OCI-LY1 (cell line): ENCODE results near the gene TMEM200A.

ENCODE experiments used
- H2AFZ ChIP-seq: fragments of 200-600 bp; sonication (generic), shearing (Covaris generic); 2 replicates; pipeline ENCODE4 v1.6.0; 2014; ENCODE audit warnings: antibody characterized with exemption, mild to moderate bottlenecking, low read length
- H3F3A ChIP-seq: fragments of 200-600 bp; sonication (generic), shearing (Covaris generic); 2 replicates; pipeline ENCODE4 v1.6.0; 2014; ENCODE audit warnings: mild to moderate bottlenecking, antibody characterized with exemption, low read length, moderate library complexity; ENCODE audit not compliant: insufficient read depth
- H3K27ac ChIP-seq: fragments of 200-600 bp; sonication (generic); 2 replicates; pipeline ENCODE4 v1.5.1; 2014; ENCODE audit warnings: low read length, mixed run types, mild to moderate bottlenecking, low read depth; ENCODE audit not compliant: poor library complexity, severe bottlenecking
- H3K27me3 ChIP-seq: fragments of 200-600 bp; sonication (generic); 2 replicates; pipeline ENCODE4 v1.6.0; 2014; ENCODE audit warnings: antibody characterized with exemption, mild to moderate bottlenecking, low read length, moderate library complexity; ENCODE audit not compliant: insufficient read depth
- H3K36me3 ChIP-seq: fragments of 200-600 bp; sonication (generic); 2 replicates; pipeline ENCODE4 v1.6.1; 2014; ENCODE audit warnings: mild to moderate bottlenecking, antibody characterized with exemption, low read length, moderate library complexity, mixed read lengths; ENCODE audit not compliant: insufficient read depth
- H3K4me1 ChIP-seq: fragments of 200-600 bp; sonication (generic); 2 replicates; pipeline ENCODE4 v1.5.1; 2014; ENCODE audit warnings: mild to moderate bottlenecking, low read length, moderate library complexity; ENCODE audit not compliant: insufficient read depth, severe bottlenecking
- H3K4me2 ChIP-seq: fragments of 200-600 bp; sonication (generic), shearing (Covaris generic); 2 replicates; pipeline ENCODE4 v1.6.1; 2014; ENCODE audit warnings: low read length
- H3K4me3 ChIP-seq: fragments of 200-600 bp; sonication (generic); 2 replicates; pipeline ENCODE4 v1.5.1; 2014; ENCODE audit warnings: low read length, low read depth, mild to moderate bottlenecking, mixed read lengths; ENCODE audit not compliant: poor library complexity, severe bottlenecking
- H3K79me2 ChIP-seq: fragments of 200-600 bp; shearing (Covaris generic); 2 replicates; pipeline ENCODE4 v1.6.1; 2016; ENCODE audit warnings: mixed run types, low read length, mixed read lengths; ENCODE audit not compliant: insufficient read depth
- H3K9ac ChIP-seq: fragments of 200-600 bp; sonication (generic), shearing (Covaris generic); 2 replicates; pipeline ENCODE4 v1.6.1; 2014; ENCODE audit warnings: mild to moderate bottlenecking, low read length, mixed read lengths
- H3K9me2 ChIP-seq: fragments of 200-600 bp; sonication (generic), shearing (Covaris generic); 2 replicates; pipeline ENCODE4 v1.6.1; 2014; ENCODE audit warnings: low read depth, mild to moderate bottlenecking, low read length, mixed read lengths
- H3K9me3 ChIP-seq: fragments of 200-600 bp; shearing (Covaris generic); 2 replicates; pipeline ENCODE4 v1.6.1; 2014; ENCODE audit warnings: low read length, mixed read lengths
- H4K20me1 ChIP-seq: fragments of 200-600 bp; sonication (generic), shearing (Covaris generic); 2 replicates; pipeline ENCODE4 v1.6.0; 2016; ENCODE audit warnings: mild to moderate bottlenecking, low read length; ENCODE audit not compliant: insufficient read depth
- EZH2 ChIP-seq: fragments of 200-600 bp; sonication (generic), shearing (Covaris generic); IDR thresholded peaks from 2 replicates; pipeline ENCODE4 v1.8.0; 2017; ENCODE audit warnings: borderline replicate concordance, mixed run types, mild to moderate bottlenecking, antibody characterized with exemption, low read length, moderate library complexity, mixed read lengths
- TF ChIP-seq, protein P1 (sequence below): fragments of 200-600 bp; sonication (generic), shearing (Covaris generic); IDR thresholded peaks from 2 replicates; pipeline ENCODE4 v1.5.1; 2017; ENCODE audit warnings: mild to moderate bottlenecking, antibody characterized with exemption, low read length, moderate library complexity, mixed read lengths

The TMEM200A gene

DNA sequence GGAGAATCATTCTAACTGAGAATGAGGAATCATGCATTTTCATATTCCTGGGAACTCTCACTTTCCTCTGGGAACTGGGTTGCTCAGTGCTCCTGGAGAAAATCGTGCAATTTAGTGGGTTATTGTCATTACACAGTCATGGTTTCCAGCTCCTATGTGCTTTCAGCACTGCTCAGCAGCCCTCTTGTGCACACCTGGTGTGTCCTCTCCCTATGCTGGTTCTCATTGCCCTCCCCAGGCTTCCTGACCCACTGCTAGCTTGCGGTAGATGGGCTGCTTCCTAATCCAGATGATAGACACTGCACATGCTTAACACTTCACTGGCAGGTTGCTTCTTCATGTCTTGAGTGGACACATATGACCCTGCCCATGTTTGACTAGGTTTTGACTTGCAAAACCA, 39.7 kb downstream of the TMEM200A start:
- H3K27ac ChIP-seq, result no peak overlapping the region
- no peaks in the 10 kb centered on the region for H3K4me1 ChIP-seq
- no peaks in the 10 kb centered on the region for H3K9me3 ChIP-seq
- no peaks in the 10 kb centered on the region for H4K20me1 ChIP-seq
- no peak overlapping the region for H3K4me3 ChIP-seq
- H3F3A ChIP-seq, result no peaks in the 10 kb centered on the region
- H3K9ac ChIP-seq, result no peak overlapping the region
- no peaks in the 10 kb centered on the region for H3K27me3 ChIP-seq
- no peaks in the 10 kb centered on the region for H3K9me2 ChIP-seq
- no peak overlapping the region for H2AFZ ChIP-seq
- TF ChIP-seq, protein P1, sequence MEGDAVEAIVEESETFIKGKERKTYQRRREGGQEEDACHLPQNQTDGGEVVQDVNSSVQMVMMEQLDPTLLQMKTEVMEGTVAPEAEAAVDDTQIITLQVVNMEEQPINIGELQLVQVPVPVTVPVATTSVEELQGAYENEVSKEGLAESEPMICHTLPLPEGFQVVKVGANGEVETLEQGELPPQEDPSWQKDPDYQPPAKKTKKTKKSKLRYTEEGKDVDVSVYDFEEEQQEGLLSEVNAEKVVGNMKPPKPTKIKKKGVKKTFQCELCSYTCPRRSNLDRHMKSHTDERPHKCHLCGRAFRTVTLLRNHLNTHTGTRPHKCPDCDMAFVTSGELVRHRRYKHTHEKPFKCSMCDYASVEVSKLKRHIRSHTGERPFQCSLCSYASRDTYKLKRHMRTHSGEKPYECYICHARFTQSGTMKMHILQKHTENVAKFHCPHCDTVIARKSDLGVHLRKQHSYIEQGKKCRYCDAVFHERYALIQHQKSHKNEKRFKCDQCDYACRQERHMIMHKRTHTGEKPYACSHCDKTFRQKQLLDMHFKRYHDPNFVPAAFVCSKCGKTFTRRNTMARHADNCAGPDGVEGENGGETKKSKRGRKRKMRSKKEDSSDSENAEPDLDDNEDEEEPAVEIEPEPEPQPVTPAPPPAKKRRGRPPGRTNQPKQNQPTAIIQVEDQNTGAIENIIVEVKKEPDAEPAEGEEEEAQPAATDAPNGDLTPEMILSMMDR, result no peak
- TF ChIP-seq EZH2, result no peak
- H3K79me2 ChIP-seq, result no peaks in the 10 kb centered on the region
- no peak overlapping the region for H3K4me2 ChIP-seq
- no peaks in the 10 kb centered on the region for H3K36me3 ChIP-seq

DNA sequence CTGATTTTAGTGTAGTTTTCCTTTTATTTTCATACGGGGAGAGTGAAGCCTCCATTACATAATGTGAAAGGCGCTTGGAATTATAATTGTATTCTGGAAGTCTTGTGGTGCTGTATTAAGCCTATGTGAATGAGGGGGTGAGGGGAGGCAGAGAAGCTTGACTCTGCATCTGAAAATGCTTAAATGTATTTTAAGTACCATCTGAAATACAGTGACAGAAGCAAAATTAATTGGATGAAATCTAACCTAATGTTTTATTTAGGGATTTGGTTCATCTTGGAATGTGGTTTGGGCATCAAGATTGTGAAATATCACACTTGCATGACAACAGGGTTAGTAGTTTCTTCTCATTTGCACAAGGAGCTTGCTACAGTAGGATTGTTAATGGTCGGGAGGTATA, 41.2 kb downstream of the TMEM200A start:
- H3K36me3 ChIP-seq, result no peaks in the 10 kb centered on the region
- H3K9ac ChIP-seq, result no peak overlapping the region
- no peaks in the 10 kb centered on the region for H4K20me1 ChIP-seq
- H3K4me1 ChIP-seq, result no peaks in the 10 kb centered on the region
- no peak overlapping the region for H3K4me2 ChIP-seq
- H3K79me2 ChIP-seq, result no peaks in the 10 kb centered on the region
- no peak overlapping the region for H2AFZ ChIP-seq
- H3K27me3 ChIP-seq, result no peaks in the 10 kb centered on the region
- no peaks in the 10 kb centered on the region for H3F3A ChIP-seq
- no peak overlapping the region for H3K27ac ChIP-seq
- TF ChIP-seq, protein P1, result no peak
- TF ChIP-seq EZH2, result no peak
- H3K4me3 ChIP-seq, result no peak overlapping the region
- H3K9me3 ChIP-seq, result no peaks in the 10 kb centered on the region
- no peaks in the 10 kb centered on the region for H3K9me2 ChIP-seq

DNA sequence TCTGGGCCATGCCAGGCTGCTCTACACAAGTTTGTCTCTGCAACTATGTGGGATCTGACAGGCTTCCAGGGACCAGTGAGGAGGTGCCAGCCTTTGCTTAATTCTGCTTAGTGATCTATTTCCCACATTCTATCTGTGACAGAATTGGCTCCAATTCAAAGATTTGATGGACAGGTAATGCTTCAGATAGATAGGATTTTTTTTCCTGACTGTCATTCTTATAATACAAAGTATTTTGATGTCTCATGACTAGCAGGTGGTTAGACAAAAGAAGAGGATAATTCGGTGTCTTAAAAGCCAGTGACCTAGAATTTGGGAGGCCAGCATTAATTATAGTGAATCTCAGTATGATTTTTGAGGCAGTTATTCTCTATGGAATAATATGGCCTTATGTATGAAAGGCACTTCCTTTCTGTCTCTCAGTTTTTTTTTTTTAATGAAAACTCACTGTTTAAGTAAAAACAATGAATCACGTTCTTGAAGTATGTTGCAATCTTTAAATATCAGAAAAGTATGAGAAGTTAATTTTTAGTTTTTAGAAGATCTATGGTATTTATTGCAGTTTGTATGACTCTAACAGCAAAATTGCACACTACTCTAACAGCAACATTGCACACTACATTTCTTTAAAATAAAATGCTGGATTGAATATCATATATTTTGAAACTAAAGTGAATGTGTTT, 43.7 kb downstream of the TMEM200A start:
- no peaks in the 10 kb centered on the region for H3K79me2 ChIP-seq
- no peak for TF ChIP-seq EZH2
- TF ChIP-seq, protein P1, result no peak
- no peaks in the 10 kb centered on the region for H4K20me1 ChIP-seq
- no peaks in the 10 kb centered on the region for H3K27me3 ChIP-seq
- H2AFZ ChIP-seq, result no peak overlapping the region
- H3K4me1 ChIP-seq, result no peaks in the 10 kb centered on the region
- no peaks in the 10 kb centered on the region for H3K9me3 ChIP-seq
- no peak overlapping the region for H3K27ac ChIP-seq
- no peak overlapping the region for H3K4me3 ChIP-seq
- H3K9me2 ChIP-seq, result no peaks in the 10 kb centered on the region
- H3F3A ChIP-seq, result no peaks in the 10 kb centered on the region
- no peaks in the 10 kb centered on the region for H3K36me3 ChIP-seq
- H3K4me2 ChIP-seq, result no peak overlapping the region
- H3K9ac ChIP-seq, result no peak overlapping the region
